H1 (cell line): ENCODE results near the gene PLA1A. TPM values are rescaled to one million over a fixed set of nuclear protein-coding genes. Genes with fewer than 3 reads are reported as not detected.

Experiments used
- polyA plus RNA-seq, 7 experiments: library from polyadenylated mRNA; depleted of rRNA in 3 of 7; stranded (reverse) in 5 of 7; unstranded in 2 of 7; fragments of >200 nt in 5 of 7; fragments of 200-250 nt in 2 of 7; gene quantifications; 1 replicate in 5 of 7; 2 replicates in 1 of 7; 4 replicates in 1 of 7; pipeline versions ENCODE4 v1.2.1 to v1.2.3, GENCODE V29; 2011 to 2013; ENCODE audit warnings: missing spikeins in 2 of 7, mixed read lengths in 2 of 7
- total RNA-seq: library from RNA; stranded (reverse); fragmentation: NEBNext Ultra II Directional; extraction: Animal tissue kit (Norgen Biotek cat#: 25700); gene quantifications from 2 replicates; pipeline ENCODE4 v1.2.1, GENCODE V29; 2021
- TF ChIP-seq, protein P1 (sequence below), 3 experiments: IDR thresholded peaks; 1 replicate in 2 of 3; 2 replicates in 1 of 3; pipeline versions ENCODE4 v1.5.1 to v1.6.1; 2011; ENCODE audit warnings: low read length in 3 of 3, mild to moderate bottlenecking in 3 of 3, inconsistent platforms in 2 of 3, low read depth in 1 of 3, moderate library complexity in 1 of 3; ENCODE audit not compliant: insufficient read depth in 1 of 3; ENCODE audit errors: control extremely low read depth in 1 of 3

PLA1A gene
- total and polyA plus RNA-seq, 2 of the 8 experiments (the other 6 are each of a cell fraction or from before 2014, with no cell fraction given): not detected

DNA sequence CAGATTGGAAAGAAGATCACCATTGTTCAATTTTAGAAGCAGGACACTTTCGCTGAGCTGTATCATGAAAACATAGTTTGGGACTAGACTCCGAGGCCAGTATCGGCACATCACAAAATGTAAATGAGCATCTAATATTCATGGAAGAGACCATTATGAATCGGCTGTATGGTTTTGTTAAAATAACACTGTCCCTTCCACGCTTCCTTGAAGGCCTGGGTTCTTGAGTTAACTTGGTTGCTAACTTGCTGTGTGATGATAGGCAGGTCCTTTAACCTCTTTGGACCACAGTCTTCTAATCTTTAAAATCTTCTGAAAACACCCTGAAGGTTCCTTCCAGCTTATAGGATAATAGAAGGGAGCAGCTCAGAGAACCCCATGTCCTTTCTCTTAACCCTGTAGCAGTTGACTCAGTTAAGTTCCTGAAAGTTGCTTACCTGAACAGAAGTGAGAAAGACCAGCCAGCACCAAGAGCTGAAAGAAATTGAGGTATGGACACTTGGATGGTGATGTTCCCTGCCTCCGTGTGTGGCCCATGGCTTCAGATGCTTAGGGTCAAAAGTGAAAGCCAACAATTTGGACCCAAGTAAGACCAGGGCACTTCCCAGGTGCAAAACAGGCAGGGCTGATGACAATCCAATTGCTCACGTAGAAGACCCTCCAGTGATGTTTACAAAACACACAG lies 40.4 kb upstream of the PLA1A start (continued):
- TF ChIP-seq, protein P1, sequence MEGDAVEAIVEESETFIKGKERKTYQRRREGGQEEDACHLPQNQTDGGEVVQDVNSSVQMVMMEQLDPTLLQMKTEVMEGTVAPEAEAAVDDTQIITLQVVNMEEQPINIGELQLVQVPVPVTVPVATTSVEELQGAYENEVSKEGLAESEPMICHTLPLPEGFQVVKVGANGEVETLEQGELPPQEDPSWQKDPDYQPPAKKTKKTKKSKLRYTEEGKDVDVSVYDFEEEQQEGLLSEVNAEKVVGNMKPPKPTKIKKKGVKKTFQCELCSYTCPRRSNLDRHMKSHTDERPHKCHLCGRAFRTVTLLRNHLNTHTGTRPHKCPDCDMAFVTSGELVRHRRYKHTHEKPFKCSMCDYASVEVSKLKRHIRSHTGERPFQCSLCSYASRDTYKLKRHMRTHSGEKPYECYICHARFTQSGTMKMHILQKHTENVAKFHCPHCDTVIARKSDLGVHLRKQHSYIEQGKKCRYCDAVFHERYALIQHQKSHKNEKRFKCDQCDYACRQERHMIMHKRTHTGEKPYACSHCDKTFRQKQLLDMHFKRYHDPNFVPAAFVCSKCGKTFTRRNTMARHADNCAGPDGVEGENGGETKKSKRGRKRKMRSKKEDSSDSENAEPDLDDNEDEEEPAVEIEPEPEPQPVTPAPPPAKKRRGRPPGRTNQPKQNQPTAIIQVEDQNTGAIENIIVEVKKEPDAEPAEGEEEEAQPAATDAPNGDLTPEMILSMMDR (IDR thresholded peaks at IDR 0.05; ENCODE audit: control extremely low read depth in 1 of 3, insufficient read depth in 1 of 3, low read depth in 1 of 3, low read length in 3 of 3): no peak
